ENCODE data around the gene ACR.
"Not testable (repeated sequence)": the region's sequence is repeated elsewhere in the genome, so short reads cannot be mapped to it uniquely, and the experiment has no call there.

Gene ACR

GRCh38 chr22:50756406-50756805 is 18.4 kb downstream of the ACR start:
- H3K4me3 ChIP-seq (ENCODE audit: low read depth, low read length); H3K79me2 ChIP-seq (ENCODE audit: control insufficient read depth, insufficient read depth, low read length, unreplicated experiment); H3K27ac ChIP-seq (ENCODE audit: low read depth, low read length); H3K27me3 ChIP-seq (ENCODE audit: insufficient read depth, low read length); H3K36me3 ChIP-seq (ENCODE audit: insufficient read depth, low read length); H2AFZ ChIP-seq (ENCODE audit: low read length, unreplicated experiment); H3K4me1 ChIP-seq (ENCODE audit: control insufficient read depth, insufficient read depth, low read length, unreplicated experiment): not testable (repeated sequence)

GRCh38 chr22:50756949-50757491 is 19.0 kb downstream of the ACR start:
- not testable (repeated sequence) for H3K27me3 ChIP-seq (ENCODE audit: insufficient read depth, low read length); H3K4me1 ChIP-seq (ENCODE audit: control insufficient read depth, insufficient read depth, low read length, unreplicated experiment); H3K79me2 ChIP-seq (ENCODE audit: control insufficient read depth, insufficient read depth, low read length, unreplicated experiment); H3K36me3 ChIP-seq (ENCODE audit: insufficient read depth, low read length)
- H2AFZ ChIP-seq (ENCODE audit: low read length, unreplicated experiment) = peak overlapping the region; percentile 25
- H3K4me3 ChIP-seq (ENCODE audit: low read depth, low read length) = peak overlapping the region; percentile 73
- peak overlapping the region; percentile 29; the same call in 1 of the 2 replicates for H3K27ac ChIP-seq (ENCODE audit: low read depth, low read length)

DNA sequence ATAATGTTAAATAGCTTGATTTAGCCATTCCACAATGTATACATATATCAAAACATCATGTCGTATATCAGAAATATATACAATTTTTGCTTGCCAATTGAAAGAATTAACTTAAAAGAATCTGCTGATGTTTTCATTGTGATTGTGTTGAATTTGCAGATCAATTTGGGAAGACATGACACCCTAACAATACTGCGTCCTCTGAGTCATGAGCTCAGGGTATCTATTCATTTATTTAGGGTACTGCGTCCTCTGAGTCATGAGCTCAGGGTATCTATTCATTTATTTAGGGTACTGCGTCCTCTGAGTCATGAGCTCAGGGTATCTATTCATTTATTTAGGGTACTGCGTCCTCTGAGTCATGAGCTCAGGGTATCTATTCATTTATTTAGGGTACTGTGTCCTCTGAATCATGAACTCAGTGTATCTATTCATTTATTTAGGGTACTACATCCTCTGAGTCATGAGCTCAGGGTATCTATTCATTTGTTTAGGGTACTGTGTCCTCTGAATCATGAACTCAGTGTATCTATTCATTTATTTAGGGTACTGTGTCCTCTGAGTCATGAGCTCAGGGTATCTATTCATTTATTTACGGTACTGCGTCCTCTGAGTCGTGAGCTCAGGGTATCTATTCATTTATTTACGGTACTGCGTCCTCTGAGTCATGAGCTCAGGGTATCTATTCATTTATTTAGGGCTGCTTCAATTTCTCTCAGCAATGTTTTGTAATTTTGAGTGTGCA is 21.8 kb downstream of the ACR start:
- H3K27me3 ChIP-seq (ENCODE audit: insufficient read depth, low read length); H2AFZ ChIP-seq (ENCODE audit: low read length, unreplicated experiment); H3K79me2 ChIP-seq (ENCODE audit: control insufficient read depth, insufficient read depth, low read length, unreplicated experiment); H3K36me3 ChIP-seq (ENCODE audit: insufficient read depth, low read length); H3K4me3 ChIP-seq (ENCODE audit: low read depth, low read length); H3K4me1 ChIP-seq (ENCODE audit: control insufficient read depth, insufficient read depth, low read length, unreplicated experiment): not testable (repeated sequence)
- peak overlapping the region; percentile 23; the same call in 1 of the 2 replicates for H3K27ac ChIP-seq (ENCODE audit: low read depth, low read length)

GRCh38 chr22:50761829-50762228 is 23.8 kb downstream of the ACR start:
- not testable (repeated sequence) for H3K36me3 ChIP-seq (ENCODE audit: insufficient read depth, low read length); H3K27ac ChIP-seq (ENCODE audit: low read depth, low read length); H3K4me1 ChIP-seq (ENCODE audit: control insufficient read depth, insufficient read depth, low read length, unreplicated experiment); H3K4me3 ChIP-seq (ENCODE audit: low read depth, low read length); H3K79me2 ChIP-seq (ENCODE audit: control insufficient read depth, insufficient read depth, low read length, unreplicated experiment); H2AFZ ChIP-seq (ENCODE audit: low read length, unreplicated experiment); H3K27me3 ChIP-seq (ENCODE audit: insufficient read depth, low read length)

DNA sequence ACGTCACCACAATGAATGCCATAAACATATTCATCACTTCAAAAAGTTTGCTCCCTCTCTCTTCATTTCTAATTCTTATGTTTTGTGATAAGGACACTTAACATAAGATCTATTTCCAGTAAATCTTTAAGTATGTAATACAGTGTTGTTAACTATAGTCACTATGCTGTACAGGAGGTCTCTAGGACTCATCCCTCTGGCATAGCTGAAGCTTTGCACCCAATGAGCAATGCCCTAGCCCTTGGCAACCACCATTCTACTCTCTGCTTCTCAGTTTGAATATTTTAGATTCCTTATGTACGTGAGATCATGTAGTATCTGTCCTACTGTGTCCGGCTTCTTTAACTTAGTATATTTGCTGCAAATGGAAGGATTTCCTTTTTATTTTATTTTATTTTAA is 26.3 kb downstream of the ACR start:
- H3K36me3 ChIP-seq (ENCODE audit: insufficient read depth, low read length); H3K79me2 ChIP-seq (ENCODE audit: control insufficient read depth, insufficient read depth, low read length, unreplicated experiment): not testable (repeated sequence)

DNA sequence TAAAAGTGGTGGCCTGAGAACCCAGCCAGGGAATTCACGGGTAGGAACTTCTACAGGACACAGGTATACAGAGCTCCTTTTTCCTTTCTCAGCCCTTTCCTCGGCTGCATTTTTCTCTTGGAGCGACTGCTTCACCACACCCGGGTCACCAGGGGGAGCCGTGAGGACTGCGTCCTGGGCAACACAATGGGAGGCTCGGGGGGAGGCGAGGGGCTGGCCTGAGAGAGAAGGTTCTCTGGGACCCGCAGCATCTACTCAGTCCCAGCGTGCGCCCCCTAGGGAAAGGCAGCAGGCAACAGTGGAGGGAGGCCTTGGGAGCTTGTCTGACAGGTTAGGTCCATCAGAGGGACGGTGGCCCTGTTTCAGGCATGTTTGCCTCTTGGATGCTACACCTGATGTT is 37.1 kb downstream of the ACR start:
- not testable (repeated sequence) for H3K4me1 ChIP-seq (ENCODE audit: control insufficient read depth, insufficient read depth, low read length, unreplicated experiment); H3K79me2 ChIP-seq (ENCODE audit: control insufficient read depth, insufficient read depth, low read length, unreplicated experiment); H3K27ac ChIP-seq (ENCODE audit: low read depth, low read length); H3K27me3 ChIP-seq (ENCODE audit: insufficient read depth, low read length); H3K4me3 ChIP-seq (ENCODE audit: low read depth, low read length); H2AFZ ChIP-seq (ENCODE audit: low read length, unreplicated experiment); H3K36me3 ChIP-seq (ENCODE audit: insufficient read depth, low read length)

More for the DNA sequence above, 26.3 kb downstream of the ACR start:
- H2AFZ ChIP-seq (ENCODE audit: low read length, unreplicated experiment); H3K27ac ChIP-seq (ENCODE audit: low read depth, low read length); H3K4me3 ChIP-seq (ENCODE audit: low read depth, low read length); H3K4me1 ChIP-seq (ENCODE audit: control insufficient read depth, insufficient read depth, low read length, unreplicated experiment); H3K27me3 ChIP-seq (ENCODE audit: insufficient read depth, low read length): not testable (repeated sequence)

- H3K27ac ChIP-seq (ENCODE audit: low read depth, low read length); H3K4me1 ChIP-seq (ENCODE audit: control insufficient read depth, insufficient read depth, low read length, unreplicated experiment); H3K79me2 ChIP-seq (ENCODE audit: control insufficient read depth, insufficient read depth, low read length, unreplicated experiment): not testable (repeated sequence)
These were observed 39.6 kb downstream of the ACR start for GRCh38 chr22:50777631-50778030.

DNA sequence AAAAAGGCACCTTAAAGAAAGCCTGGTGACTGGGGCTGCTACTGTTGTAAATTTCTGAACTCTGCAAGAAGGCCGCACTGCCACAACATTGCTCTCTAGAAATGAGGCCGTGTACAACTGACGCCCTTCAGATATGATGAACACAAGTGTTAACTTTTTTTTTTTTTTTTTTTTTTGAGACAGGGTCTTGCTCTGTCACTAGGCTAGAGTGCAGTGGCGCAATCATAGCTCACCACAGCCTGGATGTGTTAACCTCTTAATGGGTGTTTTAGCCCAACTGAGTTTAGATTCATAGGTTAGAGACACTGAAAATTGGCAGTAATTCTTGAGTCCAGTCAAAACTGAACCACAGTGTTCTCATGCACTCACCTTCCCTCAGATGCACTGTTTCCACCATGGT is 42.2 kb downstream of the ACR start:
- not testable (repeated sequence) for H3K4me1 ChIP-seq (ENCODE audit: control insufficient read depth, insufficient read depth, low read length, unreplicated experiment); H2AFZ ChIP-seq (ENCODE audit: low read length, unreplicated experiment); H3K27me3 ChIP-seq (ENCODE audit: insufficient read depth, low read length); H3K4me3 ChIP-seq (ENCODE audit: low read depth, low read length); H3K36me3 ChIP-seq (ENCODE audit: insufficient read depth, low read length); H3K27ac ChIP-seq (ENCODE audit: low read depth, low read length); H3K79me2 ChIP-seq (ENCODE audit: control insufficient read depth, insufficient read depth, low read length, unreplicated experiment)

More at GRCh38 chr22:50777631-50778030, 39.6 kb downstream of the ACR start:
- H3K27me3 ChIP-seq (ENCODE audit: insufficient read depth, low read length); H2AFZ ChIP-seq (ENCODE audit: low read length, unreplicated experiment); H3K4me3 ChIP-seq (ENCODE audit: low read depth, low read length); H3K36me3 ChIP-seq (ENCODE audit: insufficient read depth, low read length): not testable (repeated sequence)

- not testable (repeated sequence) for H3K4me3 ChIP-seq (ENCODE audit: low read depth, low read length); H3K36me3 ChIP-seq (ENCODE audit: insufficient read depth, low read length); H3K4me1 ChIP-seq (ENCODE audit: control insufficient read depth, insufficient read depth, low read length, unreplicated experiment); H2AFZ ChIP-seq (ENCODE audit: low read length, unreplicated experiment); H3K27me3 ChIP-seq (ENCODE audit: insufficient read depth, low read length); H3K79me2 ChIP-seq (ENCODE audit: control insufficient read depth, insufficient read depth, low read length, unreplicated experiment); H3K27ac ChIP-seq (ENCODE audit: low read depth, low read length)
These were observed 44.2 kb downstream of the ACR start for GRCh38 chr22:50782253-50782652.

DNA sequence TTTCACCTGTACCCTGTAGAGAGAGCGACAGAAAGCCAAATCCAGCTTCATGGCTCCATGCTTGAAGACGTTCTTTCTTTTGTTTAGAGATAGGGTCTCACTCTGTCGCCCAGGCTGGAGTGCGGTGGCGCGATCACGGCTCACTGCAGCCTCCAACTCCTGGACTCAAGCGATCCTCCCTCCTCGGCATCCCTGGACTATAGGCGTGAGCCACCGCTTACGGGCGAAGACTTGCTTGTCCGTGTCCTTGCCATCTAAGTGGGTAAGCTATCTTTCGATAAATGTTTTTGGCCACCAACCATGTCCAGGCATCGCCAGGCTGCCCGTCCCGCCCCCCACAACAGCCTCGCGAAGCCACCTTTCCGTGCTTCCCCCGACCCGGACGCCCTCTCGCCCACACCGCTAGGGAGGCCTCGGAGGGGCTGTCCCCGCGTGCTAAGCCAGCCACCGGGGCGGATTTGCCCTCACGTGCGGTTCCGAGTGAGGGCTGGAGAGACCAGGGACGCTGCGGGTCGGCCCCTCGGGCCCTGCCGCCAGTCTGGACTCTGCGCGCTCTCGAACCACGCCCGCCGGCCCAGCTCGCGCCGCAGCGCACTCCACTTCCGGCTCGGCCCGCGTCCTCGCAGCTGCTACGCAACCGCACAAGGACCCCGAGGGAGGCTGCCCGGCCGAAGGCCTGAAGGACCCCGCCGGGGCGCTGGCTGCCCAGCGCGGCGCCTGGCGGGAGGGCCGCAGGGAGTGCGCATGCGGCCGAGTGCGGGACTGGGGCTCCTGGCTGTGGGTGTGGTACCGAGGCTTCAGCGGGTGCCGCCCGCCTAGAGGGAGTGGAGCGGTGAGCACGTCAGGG is 45.3 kb downstream of the ACR start, which contains the start of gene RABL2B:
RABL2B (minus strand) TSS at position 604 of the 847 bp plus-strand sequence. CDS start 1,342 bp downstream, outside the sequence.
- peak within 1 kb of the TSS; percentile 65 for H3K4me3 ChIP-seq (ENCODE audit: low read depth, low read length)
- not testable (repeated sequence) for H2AFZ ChIP-seq (ENCODE audit: low read length, unreplicated experiment); H3K27ac ChIP-seq (ENCODE audit: low read depth, low read length); H3K36me3 ChIP-seq (ENCODE audit: insufficient read depth, low read length); H3K27me3 ChIP-seq (ENCODE audit: insufficient read depth, low read length); H3K4me1 ChIP-seq (ENCODE audit: control insufficient read depth, insufficient read depth, low read length, unreplicated experiment); H3K79me2 ChIP-seq (ENCODE audit: control insufficient read depth, insufficient read depth, low read length, unreplicated experiment)

GRCh38 chr22:50783880-50784276 is 45.9 kb downstream of the ACR start:
- not testable (repeated sequence) for H3K27ac ChIP-seq (ENCODE audit: low read depth, low read length); H3K27me3 ChIP-seq (ENCODE audit: insufficient read depth, low read length); H2AFZ ChIP-seq (ENCODE audit: low read length, unreplicated experiment)

More at GRCh38 chr22:50783880-50784276, 45.9 kb downstream of the ACR start:
- peak overlapping the region; percentile 65 for H3K4me3 ChIP-seq (ENCODE audit: low read depth, low read length)
- H3K79me2 ChIP-seq (ENCODE audit: control insufficient read depth, insufficient read depth, low read length, unreplicated experiment); H3K36me3 ChIP-seq (ENCODE audit: insufficient read depth, low read length); H3K4me1 ChIP-seq (ENCODE audit: control insufficient read depth, insufficient read depth, low read length, unreplicated experiment): not testable (repeated sequence)
